HEK293 (cell line): ENCODE data around the gene FXYD1.

Experiments used
- BCL11A ChIP-seq: fragments of 450-650 bp; formaldehyde crosslinking; IDR thresholded peaks from 2 replicates; pipeline ENCODE4 v1.5.1; 2016; ENCODE audit warnings: low read depth, missing biosample characterization, missing genetic modification characterization
- GFI1B ChIP-seq: fragments of 450-650 bp; formaldehyde crosslinking; IDR thresholded peaks from 2 replicates; pipeline ENCODE4 v1.5.1; 2016; ENCODE audit warnings: missing biosample characterization, missing genetic modification characterization
- GLIS1 ChIP-seq: fragments of 450-650 bp; formaldehyde crosslinking; IDR thresholded peaks from 2 replicates; pipeline ENCODE4 v1.5.1; 2016; ENCODE audit warnings: missing biosample characterization, missing genetic modification characterization
- KLF1 ChIP-seq: fragments of 450-650 bp; formaldehyde crosslinking; IDR thresholded peaks from 2 replicates; pipeline ENCODE4 v1.5.1; 2016; ENCODE audit warnings: missing biosample characterization, missing genetic modification characterization
- MZF1 ChIP-seq: fragments of 450-650 bp; formaldehyde crosslinking; IDR thresholded peaks from 2 replicates; pipeline ENCODE4 v1.5.1; 2017; ENCODE audit warnings: missing biosample characterization, missing genetic modification characterization, borderline replicate concordance
- SCRT2 ChIP-seq: fragments of 450-650 bp; formaldehyde crosslinking; IDR thresholded peaks from 2 replicates; pipeline ENCODE4 v1.5.1; 2016; ENCODE audit warnings: missing biosample characterization, missing genetic modification characterization
- SP2 ChIP-seq: fragments of 450-650 bp; formaldehyde crosslinking; IDR thresholded peaks from 2 replicates; pipeline ENCODE4 v1.5.1; 2016; ENCODE audit warnings: missing biosample characterization, missing genetic modification characterization
- TCF7L2 ChIP-seq: IDR thresholded peaks from 2 replicates; pipeline ENCODE4 v1.6.1; 2011; ENCODE audit warnings: low read depth, mild to moderate bottlenecking, inconsistent platforms, low read length, moderate library complexity, borderline replicate concordance
- ZBTB1 ChIP-seq: fragments of 450-650 bp; formaldehyde crosslinking; IDR thresholded peaks from 2 replicates; pipeline ENCODE4 v1.5.1; 2016; ENCODE audit warnings: missing biosample characterization, missing genetic modification characterization
- ZBTB20 ChIP-seq: fragments of 450-650 bp; formaldehyde crosslinking; IDR thresholded peaks from 2 replicates; pipeline ENCODE4 v1.5.1; 2016; ENCODE audit warnings: missing biosample characterization, missing genetic modification characterization
- ZBTB8A ChIP-seq: fragments of 450-650 bp; formaldehyde crosslinking; IDR thresholded peaks from 2 replicates; pipeline ENCODE4 v1.5.1; 2016; ENCODE audit warnings: missing biosample characterization, missing genetic modification characterization
- ZFP37 ChIP-seq: fragments of 450-650 bp; formaldehyde crosslinking; IDR thresholded peaks from 2 replicates; pipeline ENCODE4 v1.5.1; 2016; ENCODE audit warnings: missing biosample characterization, missing genetic modification characterization
- ZNF114 ChIP-seq: fragments of 450-650 bp; formaldehyde crosslinking; IDR thresholded peaks from 2 replicates; pipeline ENCODE4 v1.5.0; 2017; ENCODE audit warnings: missing biosample characterization, missing genetic modification characterization
- ZNF157 ChIP-seq: fragments of 450-650 bp; formaldehyde crosslinking; IDR thresholded peaks from 2 replicates; pipeline ENCODE4 v1.5.1; 2016; ENCODE audit warnings: missing biosample characterization, missing genetic modification characterization
- ZNF202 ChIP-seq: fragments of 450-650 bp; formaldehyde crosslinking; IDR thresholded peaks from 2 replicates; pipeline ENCODE4 v1.5.1; 2016; ENCODE audit warnings: missing biosample characterization, missing genetic modification characterization, borderline replicate concordance
- ZNF214 ChIP-seq: fragments of 450-650 bp; formaldehyde crosslinking; IDR thresholded peaks from 2 replicates; pipeline ENCODE4 v1.5.1; 2017; ENCODE audit warnings: missing biosample characterization, mild to moderate bottlenecking, missing genetic modification characterization, borderline replicate concordance
- ZNF223 ChIP-seq: fragments of 450-650 bp; formaldehyde crosslinking; IDR thresholded peaks from 2 replicates; pipeline ENCODE4 v1.5.1; 2016; ENCODE audit warnings: missing biosample characterization, missing genetic modification characterization
- ZNF274 ChIP-seq, 2 experiments: fragments of 200-500 bp in 1 of 2; fragments of 450-650 bp in 1 of 2; sonication (Bioruptor generic) in 1 of 2; formaldehyde crosslinking in 1 of 2; IDR thresholded peaks; 2 replicates each; pipeline versions ENCODE4 v1.5.1 to v1.6.1; 2014 to 2016; ENCODE audit warnings: borderline replicate concordance in 1 of 2, inconsistent platforms in 1 of 2, low read length in 1 of 2, missing biosample characterization in 1 of 2, missing genetic modification characterization in 1 of 2
- ZNF302 ChIP-seq: fragments of 450-650 bp; formaldehyde crosslinking; IDR thresholded peaks from 2 replicates; pipeline ENCODE4 v1.5.1; 2016; ENCODE audit warnings: missing biosample characterization, missing genetic modification characterization, low read depth
- ZNF311 ChIP-seq: fragments of 450-650 bp; formaldehyde crosslinking; IDR thresholded peaks from 2 replicates; pipeline ENCODE4 v1.5.1; 2017; ENCODE audit warnings: missing biosample characterization, missing genetic modification characterization, borderline replicate concordance
- ZNF324 ChIP-seq: fragments of 450-650 bp; formaldehyde crosslinking; IDR thresholded peaks from 2 replicates; pipeline ENCODE4 v1.5.1; 2016; ENCODE audit warnings: missing biosample characterization, missing genetic modification characterization
- ZNF341 ChIP-seq: fragments of 450-650 bp; formaldehyde crosslinking; IDR thresholded peaks from 2 replicates; pipeline ENCODE4; 2016; ENCODE audit warnings: low read depth, missing biosample characterization, missing genetic modification characterization
- ZNF404 ChIP-seq: fragments of 450-650 bp; formaldehyde crosslinking; IDR thresholded peaks from 2 replicates; pipeline ENCODE4 v1.5.1; 2017; ENCODE audit warnings: missing biosample characterization, missing genetic modification characterization
- ZNF48 ChIP-seq: fragments of 450-650 bp; formaldehyde crosslinking; IDR thresholded peaks from 2 replicates; pipeline ENCODE4 v1.5.1; 2016; ENCODE audit warnings: missing biosample characterization, missing genetic modification characterization
- ZNF488 ChIP-seq: fragments of 450-650 bp; formaldehyde crosslinking; IDR thresholded peaks from 2 replicates; pipeline ENCODE4 v1.5.1; 2016; ENCODE audit warnings: missing biosample characterization, missing genetic modification characterization
- ZNF501 ChIP-seq: fragments of 450-650 bp; formaldehyde crosslinking; IDR thresholded peaks from 2 replicates; pipeline ENCODE4 v1.5.1; 2016; ENCODE audit warnings: missing biosample characterization, missing genetic modification characterization
- ZNF555 ChIP-seq: fragments of 450-650 bp; formaldehyde crosslinking; conservative IDR thresholded peaks from 2 replicates; pipeline ENCODE4 v1.5.1; 2017; ENCODE audit warnings: missing biosample characterization, mild to moderate bottlenecking, missing genetic modification characterization, inconsistent platforms
- ZNF560 ChIP-seq: fragments of 450-650 bp; formaldehyde crosslinking; IDR thresholded peaks from 2 replicates; pipeline ENCODE4 v1.5.1; 2017; ENCODE audit warnings: missing biosample characterization, missing genetic modification characterization, borderline replicate concordance
- ZNF600 ChIP-seq: fragments of 450-650 bp; formaldehyde crosslinking; IDR thresholded peaks from 2 replicates; pipeline ENCODE4 v1.5.1; 2016; ENCODE audit warnings: missing biosample characterization, missing genetic modification characterization
- ZNF610 ChIP-seq: fragments of 450-650 bp; formaldehyde crosslinking; IDR thresholded peaks from 2 replicates; pipeline ENCODE4 v1.5.1; 2016; ENCODE audit warnings: missing biosample characterization, missing genetic modification characterization, borderline replicate concordance
- ZNF623 ChIP-seq: fragments of 450-650 bp; formaldehyde crosslinking; IDR thresholded peaks from 2 replicates; pipeline ENCODE4 v1.5.1; 2016; ENCODE audit warnings: missing biosample characterization, missing genetic modification characterization
- ZNF654 ChIP-seq: fragments of 450-650 bp; formaldehyde crosslinking; IDR thresholded peaks from 2 replicates; pipeline ENCODE4 v1.5.1; 2016; ENCODE audit warnings: low read depth, missing biosample characterization, missing genetic modification characterization
- ZNF658 ChIP-seq: fragments of 450-650 bp; formaldehyde crosslinking; IDR thresholded peaks from 2 replicates; pipeline ENCODE4; 2016; ENCODE audit warnings: missing biosample characterization, missing genetic modification characterization
- ZNF660 ChIP-seq: fragments of 450-650 bp; IDR thresholded peaks from 2 replicates; pipeline ENCODE4 v1.5.1; 2018; ENCODE audit warnings: missing biosample characterization, mild to moderate bottlenecking, missing genetic modification characterization
- ZNF785 ChIP-seq: fragments of 450-650 bp; formaldehyde crosslinking; IDR thresholded peaks from 2 replicates; pipeline ENCODE4 v1.5.1; 2016; ENCODE audit warnings: missing biosample characterization, missing genetic modification characterization
- ZNF837 ChIP-seq: fragments of 450-650 bp; formaldehyde crosslinking; IDR thresholded peaks from 2 replicates; pipeline ENCODE4 v1.5.1; 2016; ENCODE audit warnings: missing biosample characterization, missing genetic modification characterization
- ZSCAN4 ChIP-seq: fragments of 450-650 bp; formaldehyde crosslinking; IDR thresholded peaks from 2 replicates; pipeline ENCODE4 v1.5.1; 2017; ENCODE audit warnings: missing biosample characterization, missing genetic modification characterization
- ZSCAN5A ChIP-seq: fragments of 450-650 bp; formaldehyde crosslinking; IDR thresholded peaks from 2 replicates; pipeline ENCODE4 v1.5.1; 2016; ENCODE audit warnings: missing biosample characterization, missing genetic modification characterization
- ZXDB ChIP-seq: fragments of 450-650 bp; formaldehyde crosslinking; IDR thresholded peaks from 2 replicates; pipeline ENCODE4 v1.5.1; 2016; ENCODE audit warnings: missing biosample characterization, missing genetic modification characterization

FXYD1 gene

GRCh38 chr19:35154525-35155406, 16.1 kb downstream of the FXYD1 start, which contains the start of gene FXYD5 (continued):
- TF ChIP-seq ZSCAN5A = peak; percentile 70; the same call in 1 of the 2 replicates
- no peak for TF ChIP-seq ZNF560 (tag by site-specific recombination)
- TF ChIP-seq ZNF610 = peak; percentile 69; the same call in 1 of the 2 replicates
- TF ChIP-seq ZNF555 (tag by site-specific recombination) = no peak
- TF ChIP-seq MZF1 (tag by site-specific recombination) = peak; percentile 70; the same call in 1 of the 2 replicates
- TF ChIP-seq ZNF223 = no peak
- peak; percentile 56; the same call in 1 of the 2 replicates for TF ChIP-seq SCRT2 (tag by site-specific recombination)
- peak; percentile 31; the same call in 1 of the 2 replicates for TF ChIP-seq ZNF658 (tag by site-specific recombination)
- peak; percentile 70 for TF ChIP-seq ZSCAN4 (tag by site-specific recombination)
- no peak for TF ChIP-seq ZNF654 (tag by site-specific recombination)
- peak; percentile 100 for TF ChIP-seq ZNF501 (tag by site-specific recombination)
- no peak for TF ChIP-seq ZNF157 (tag by site-specific recombination)
- TF ChIP-seq ZNF324 = peak; percentile 95
- TF ChIP-seq ZNF114 = no peak
- no peak; the same call in 1 of the 2 replicates for TF ChIP-seq ZNF623 (tag by site-specific recombination)
- no peak for TF ChIP-seq ZNF274 (IDR thresholded peaks at IDR 0.05; ENCODE audit: low read length)
- TF ChIP-seq ZNF274 (tag by site-specific recombination; IDR thresholded peaks at IDR 0.05; ENCODE audit: borderline replicate concordance) = no peak
- TF ChIP-seq GFI1B (tag by site-specific recombination) = no peak
- TF ChIP-seq BCL11A (tag by site-specific recombination) = peak; percentile 46
- TF ChIP-seq ZNF341 (tag by site-specific recombination) = peak; percentile 49
- peak; percentile 100 for TF ChIP-seq ZBTB20 (tag by site-specific recombination)
- TF ChIP-seq ZNF600 = peak; percentile 97
- 0 out of 2 replicates have a peak, but pooled peaks have one; percentile 36 for TF ChIP-seq ZBTB1 (tag by site-specific recombination)
- peak; percentile 84 for TF ChIP-seq ZNF488 (tag by site-specific recombination)
- peak; percentile 89 for TF ChIP-seq ZNF660
- TF ChIP-seq ZNF302 = no peak
- no peak for TF ChIP-seq TCF7L2
- TF ChIP-seq SP2 (tag by site-specific recombination) = peak; percentile 91
- TF ChIP-seq ZNF311 (tag by site-specific recombination) = no peak
- peak; percentile 98 for TF ChIP-seq KLF1
- TF ChIP-seq ZNF837 = peak; percentile 72; the same call in 1 of the 2 replicates
- TF ChIP-seq ZXDB (tag by site-specific recombination) = peak; percentile 98
- TF ChIP-seq GLIS1 (tag by site-specific recombination) = peak; percentile 96
- TF ChIP-seq ZNF214 (tag by site-specific recombination) = no peak
- TF ChIP-seq ZBTB8A (tag by site-specific recombination) = peak; percentile 98
- TF ChIP-seq ZNF48 (tag by site-specific recombination) = no peak
- no peak; the same call in 1 of the 2 replicates for TF ChIP-seq ZNF785 (tag by site-specific recombination)
- peak; percentile 100 for TF ChIP-seq ZFP37 (tag by site-specific recombination)
- TF ChIP-seq ZNF202 (tag by site-specific recombination) = no peak
- no peak for TF ChIP-seq ZNF404 (tag by site-specific recombination)
